Cardiac fibroblast (primary cell): Measurements from ENCODE around the gene THTPA.

ENCODE experiments used
- DNase-seq, 2 donors: peaks; one replicate each; pipeline versions ENCODE4 v3.0.0 to v3.0.0-alpha.2; 2010; ENCODE audit warnings: low read depth in 2 of 2
- H3K4me3 ChIP-seq, 2 donors: replicated peaks in 1 of 2; 1 replicate in 1 of 2; 2 replicates in 1 of 2; pipeline ENCODE4 v1.5.1; 2011; ENCODE audit warnings: low read depth in 2 of 2, low read length in 2 of 2, mild to moderate bottlenecking in 2 of 2, moderate library complexity in 1 of 2
- CTCF ChIP-seq: IDR thresholded peaks from one replicate; pipeline ENCODE4 v1.5.1; 2011; ENCODE audit warnings: low read depth, mild to moderate bottlenecking, low read length, inconsistent platforms

The THTPA gene

GRCh38 chr14:23540141-23540469, 16.0 kb upstream of the THTPA start:
- no peak overlapping the region for H3K4me3 ChIP-seq

GRCh38 chr14:23542261-23542660, 13.8 kb upstream of the THTPA start:
- TF ChIP-seq CTCF = no peak
- H3K4me3 ChIP-seq = no peak overlapping the region

More at GRCh38 chr14:23540141-23540469, 16.0 kb upstream of the THTPA start:
- DNase-seq = no peak
- TF ChIP-seq CTCF = no peak

DNA sequence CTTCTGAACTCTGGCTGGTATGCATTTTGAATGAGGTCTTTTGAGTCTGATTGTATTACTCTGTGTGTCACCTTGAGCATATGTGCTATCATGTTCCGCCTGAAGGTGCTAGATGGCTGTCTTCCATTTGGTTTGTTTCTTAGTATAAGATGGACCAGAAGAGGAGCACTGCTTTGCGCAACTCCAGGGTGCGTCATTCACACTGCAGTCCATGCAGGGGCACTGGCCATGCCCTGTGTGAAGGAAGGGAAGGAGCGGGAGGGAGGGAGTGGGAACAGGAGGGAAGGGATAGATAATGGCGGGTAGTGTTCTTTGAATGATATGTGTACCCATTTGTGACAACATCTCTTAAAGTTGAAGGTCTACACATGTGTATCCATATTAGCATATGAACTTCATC, 12.7 kb upstream of the THTPA start:
- TF ChIP-seq CTCF = no peak
- no peak overlapping the region for H3K4me3 ChIP-seq

More at GRCh38 chr14:23542261-23542660, 13.8 kb upstream of the THTPA start:
- no peak for DNase-seq

GRCh38 chr14:23544511-23545447, 11.3 kb upstream of the THTPA start:
- no peak for TF ChIP-seq CTCF
- DNase-seq = no peak
- no peak overlapping the region for H3K4me3 ChIP-seq

More for the DNA sequence above, 12.7 kb upstream of the THTPA start:
- no peak for DNase-seq

DNA sequence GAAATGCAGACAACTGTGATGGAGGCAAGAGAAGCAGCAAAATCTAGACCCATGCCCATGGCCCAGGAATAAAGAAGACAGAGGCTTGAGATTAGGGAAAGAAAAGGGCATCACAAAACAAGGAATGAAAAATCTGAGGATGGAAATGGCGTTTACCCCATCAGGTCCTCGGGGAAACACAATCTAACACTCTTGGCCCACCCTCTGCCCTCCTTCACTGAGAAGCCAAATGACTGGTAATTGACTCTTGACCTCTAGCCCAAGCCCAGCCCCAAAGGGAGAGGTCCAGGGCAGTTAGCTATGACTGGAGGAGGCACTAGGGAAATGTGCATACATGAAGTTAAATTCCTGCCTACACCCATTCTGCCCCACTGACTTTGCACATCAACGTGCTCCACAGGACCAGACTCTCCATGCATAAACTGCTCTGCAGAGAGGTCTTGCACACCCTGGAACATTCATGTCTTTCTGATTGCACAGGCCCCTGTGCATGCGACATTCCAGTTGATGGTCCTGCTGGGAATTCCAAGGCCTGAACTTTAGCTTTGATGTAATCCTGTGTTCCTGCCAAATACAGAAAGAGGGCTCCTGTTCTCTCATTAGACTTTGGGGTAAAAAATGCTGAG, 10.2 kb upstream of the THTPA start:
- H3K4me3 ChIP-seq = no peak overlapping the region
- no peak for TF ChIP-seq CTCF
- DNase-seq = no peak

DNA sequence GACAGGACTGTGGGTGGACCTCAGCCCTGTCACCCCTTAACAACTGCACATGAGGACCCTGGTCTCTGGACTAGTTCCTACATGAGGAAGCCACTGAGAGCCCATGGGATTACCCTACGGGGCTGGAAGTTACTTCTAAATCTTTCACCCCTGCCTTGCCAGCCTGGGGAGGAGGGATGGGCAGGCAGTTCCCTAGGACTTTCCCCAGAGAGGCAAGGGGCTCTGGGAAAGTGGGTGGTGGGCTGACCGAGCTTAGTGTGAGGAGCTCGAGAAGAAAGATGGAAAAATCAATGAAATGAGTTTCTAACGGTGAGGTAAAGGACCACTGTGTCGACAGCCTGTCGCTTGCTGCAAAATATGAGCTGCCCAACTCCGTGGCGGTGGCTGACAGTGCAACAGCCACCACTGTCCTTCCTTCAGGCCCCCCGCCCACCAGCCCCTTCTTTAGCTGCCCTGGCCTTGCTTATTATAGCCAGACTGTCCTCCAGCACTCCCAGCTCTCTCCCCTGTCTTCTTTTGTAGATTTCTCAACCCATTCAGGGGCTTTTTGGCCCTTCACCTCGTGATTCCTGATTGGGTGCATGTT, 9.5 kb upstream of the THTPA start:
- H3K4me3 ChIP-seq = no peak overlapping the region
- no peak for TF ChIP-seq CTCF
- DNase-seq = no peak
